ENCODE results near the gene CCDC170. TPM values are rescaled to one million over a fixed set of nuclear protein-coding genes. Genes with fewer than 3 reads are reported as not detected.
A peak's percentile ranks its signal among the peaks of the same experiment; 100 is the strongest.

CCDC170 gene
- total RNA-seq, 4 donors from 2014 or later: 1.5 to 6.2 (median 5.2) TPM; not detected in 1

DNA sequence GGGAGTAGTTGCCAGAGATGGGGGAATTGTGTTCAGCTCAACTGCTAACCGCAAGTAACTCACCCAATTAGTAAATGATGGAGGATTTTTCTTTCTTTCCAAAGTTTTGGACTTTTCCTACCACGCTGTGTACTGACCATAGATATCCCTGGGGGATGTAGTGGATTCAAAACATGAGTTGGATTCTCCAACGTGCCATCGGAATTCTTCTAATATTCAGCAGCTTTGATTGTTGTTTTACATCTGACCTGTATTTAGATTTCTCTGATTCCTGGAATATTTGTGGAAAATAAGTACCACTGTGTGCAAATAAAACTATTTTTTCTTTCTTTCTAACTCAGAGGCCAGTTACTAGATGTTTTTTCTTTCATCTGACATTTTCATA, 1.1 kb downstream of the CCDC170 start:
- Histone ChIP-seq H3K27ac (peak overlapping the region in 1 of 4 donors; percentile 58), H3K36me3 (no peaks in the 10 kb centered on the region), H3K9me3 (no peaks in the 10 kb centered on the region), H3K4me1 (peaks cover 0 to 16% (median 5%) of the 10 kb centered on the region in 4 donors), H3K4me3 (peak overlapping the region in 2 of 4 donors; percentile 55 to 63), H3K27me3 (peaks cover 50% of the 10 kb centered on the region)
- WGBS, 2 donors (ENCODE audit: low coverage in 1 of 2): 28 to 47% methylated on average over 3 to 4 of the region's 4 CpGs
- in situ Hi-C loops (cut with MboI; ENCODE audit: low pct_ligation_motif_present in 1 of 4, low pct_unique_long_range_greater_than_20kb in 1 of 4, low sequenced_read_pairs in 3 of 4): no loop called here
- intact Hi-C loops (cut with DNase I; ENCODE audit: low total_unique reads): no loop called here
- DNase-seq: no peak
- TF ChIP-seq POLR2AphosphoS5 (IDR thresholded peaks at IDR 0.05) (no peak), EP300 (IDR thresholded peaks at IDR 0.05; ENCODE audit: low read depth) (no peak), POLR2A (IDR thresholded peaks at IDR 0.05) (no peak)
- TF ChIP-seq, protein P1, sequence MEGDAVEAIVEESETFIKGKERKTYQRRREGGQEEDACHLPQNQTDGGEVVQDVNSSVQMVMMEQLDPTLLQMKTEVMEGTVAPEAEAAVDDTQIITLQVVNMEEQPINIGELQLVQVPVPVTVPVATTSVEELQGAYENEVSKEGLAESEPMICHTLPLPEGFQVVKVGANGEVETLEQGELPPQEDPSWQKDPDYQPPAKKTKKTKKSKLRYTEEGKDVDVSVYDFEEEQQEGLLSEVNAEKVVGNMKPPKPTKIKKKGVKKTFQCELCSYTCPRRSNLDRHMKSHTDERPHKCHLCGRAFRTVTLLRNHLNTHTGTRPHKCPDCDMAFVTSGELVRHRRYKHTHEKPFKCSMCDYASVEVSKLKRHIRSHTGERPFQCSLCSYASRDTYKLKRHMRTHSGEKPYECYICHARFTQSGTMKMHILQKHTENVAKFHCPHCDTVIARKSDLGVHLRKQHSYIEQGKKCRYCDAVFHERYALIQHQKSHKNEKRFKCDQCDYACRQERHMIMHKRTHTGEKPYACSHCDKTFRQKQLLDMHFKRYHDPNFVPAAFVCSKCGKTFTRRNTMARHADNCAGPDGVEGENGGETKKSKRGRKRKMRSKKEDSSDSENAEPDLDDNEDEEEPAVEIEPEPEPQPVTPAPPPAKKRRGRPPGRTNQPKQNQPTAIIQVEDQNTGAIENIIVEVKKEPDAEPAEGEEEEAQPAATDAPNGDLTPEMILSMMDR (IDR thresholded peaks at IDR 0.05): no peak

DNA sequence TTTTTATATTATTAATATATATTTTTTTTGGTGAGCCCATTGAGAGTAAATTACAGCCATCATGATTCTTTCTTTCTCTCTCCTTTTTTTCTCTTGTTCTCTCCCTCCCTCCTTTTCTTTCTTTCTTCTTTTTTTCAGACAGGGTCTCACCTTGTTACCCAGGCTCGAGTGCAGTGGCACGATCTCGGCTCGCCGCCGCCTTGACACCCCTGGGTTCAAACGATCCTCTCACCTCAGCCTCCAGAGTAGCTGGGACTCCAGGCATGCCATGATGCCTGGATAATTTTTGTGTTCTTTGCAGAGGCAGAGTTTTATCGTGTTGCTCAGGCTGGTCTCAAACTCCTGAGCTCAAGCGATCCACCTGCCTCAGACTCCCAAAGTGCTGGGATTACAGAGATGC, 1.6 kb downstream of the CCDC170 start:
- H3K27me3 ChIP-seq: peaks cover 50% of the 10 kb centered on the region
- no peak overlapping the region for H3K4me3 ChIP-seq
- H3K4me1 ChIP-seq: peaks cover 0 to 16% (median 5%) of the 10 kb centered on the region in 4 donors
- H3K9me3 ChIP-seq: no peaks in the 10 kb centered on the region
- intact Hi-C loops (cut with DNase I; ENCODE audit: low total_unique reads): no loop called here
- in situ Hi-C loops (cut with MboI; ENCODE audit: low pct_ligation_motif_present in 1 of 4, low pct_unique_long_range_greater_than_20kb in 1 of 4, low sequenced_read_pairs in 3 of 4): no loop called here
- H3K27ac ChIP-seq: no peak overlapping the region
- no peak for DNase-seq
- WGBS, 2 donors (ENCODE audit: low coverage in 1 of 2): 92% methylated on average over 3 to 9 of the region's 9 CpGs
- no peak for TF ChIP-seq EP300 (IDR thresholded peaks at IDR 0.05; ENCODE audit: low read depth)
- H3K36me3 ChIP-seq: no peaks in the 10 kb centered on the region

DNA sequence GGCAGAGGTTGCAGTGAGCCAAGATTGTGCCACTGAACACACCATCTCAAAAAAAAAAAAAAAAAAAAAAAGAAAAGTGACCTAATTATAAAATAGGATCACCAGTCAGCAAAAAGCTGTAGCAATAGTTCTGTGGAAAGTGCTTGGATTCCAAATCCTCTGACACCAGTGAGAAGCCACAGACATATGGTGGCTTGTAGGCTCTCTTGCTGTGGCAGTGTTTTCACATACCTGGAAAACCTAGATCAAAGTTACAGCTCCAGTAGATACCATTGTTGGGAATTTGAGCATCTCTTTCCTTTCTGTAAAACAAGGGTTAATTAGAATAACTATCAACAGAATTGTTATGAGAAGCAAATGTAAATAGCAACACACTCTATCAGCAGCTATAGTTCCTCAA, 4.1 kb downstream of the CCDC170 start:
- TF ChIP-seq POLR2AphosphoS5 (IDR thresholded peaks at IDR 0.05) (no peak), POLR2A (IDR thresholded peaks at IDR 0.05) (no peak), EP300 (IDR thresholded peaks at IDR 0.05; ENCODE audit: low read depth) (no peak)
- TF ChIP-seq, protein P1 (IDR thresholded peaks at IDR 0.05): no peak
- no peaks in the 10 kb centered on the region for H3K9me3 ChIP-seq
- H3K27me3 ChIP-seq: peaks cover 35% of the 10 kb centered on the region
- H3K4me3 ChIP-seq: no peak overlapping the region
- intact Hi-C loops (cut with DNase I; ENCODE audit: low total_unique reads): no loop called here
- H3K36me3 ChIP-seq: no peaks in the 10 kb centered on the region
- no peak for DNase-seq
- in situ Hi-C loops (cut with MboI; ENCODE audit: low pct_ligation_motif_present in 1 of 4, low pct_unique_long_range_greater_than_20kb in 1 of 4, low sequenced_read_pairs in 3 of 4): no loop called here
- H3K4me1 ChIP-seq: peaks cover 0 to 16% (median 5%) of the 10 kb centered on the region in 4 donors
- H3K27ac ChIP-seq: no peak overlapping the region

DNA sequence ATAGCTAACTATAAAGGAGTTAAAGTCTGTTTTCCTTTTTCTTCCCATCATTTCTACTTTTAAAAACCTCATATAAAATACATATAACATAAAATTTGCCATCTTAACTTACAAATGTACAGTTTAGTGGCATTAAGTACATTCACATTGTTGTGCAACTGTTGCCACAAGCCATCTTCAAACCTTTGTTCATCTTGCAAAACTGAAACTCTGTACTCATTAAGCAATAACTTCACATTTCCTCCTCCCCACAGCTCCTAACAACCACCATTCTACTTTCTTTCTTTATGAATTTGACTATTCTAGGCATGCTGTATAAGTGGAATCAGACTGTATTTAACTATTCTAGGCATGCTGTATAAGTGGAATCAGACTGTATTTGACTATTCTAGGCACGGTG, 4.5 kb downstream of the CCDC170 start:
- Histone ChIP-seq H3K4me1 (peaks cover 0 to 15% (median 5%) of the 10 kb centered on the region in 4 donors), H3K4me3 (no peak overlapping the region), H3K36me3 (no peaks in the 10 kb centered on the region), H3K27me3 (peaks cover 31% of the 10 kb centered on the region), H3K9me3 (no peaks in the 10 kb centered on the region), H3K27ac (no peak overlapping the region)
- in situ Hi-C loops (cut with MboI; ENCODE audit: low pct_ligation_motif_present in 1 of 4, low pct_unique_long_range_greater_than_20kb in 1 of 4, low sequenced_read_pairs in 3 of 4): no loop called here
- 57 to 83% methylated on average over 1 of the region's 1 CpG for WGBS, 2 donors (ENCODE audit: low coverage in 1 of 2)
- TF ChIP-seq POLR2A (IDR thresholded peaks at IDR 0.05) (no peak), POLR2AphosphoS5 (IDR thresholded peaks at IDR 0.05) (no peak), EP300 (IDR thresholded peaks at IDR 0.05; ENCODE audit: low read depth) (no peak)
- TF ChIP-seq, protein P1 (IDR thresholded peaks at IDR 0.05): no peak
- DNase-seq: no peak
- intact Hi-C loops (cut with DNase I; ENCODE audit: low total_unique reads): no loop called here

DNA sequence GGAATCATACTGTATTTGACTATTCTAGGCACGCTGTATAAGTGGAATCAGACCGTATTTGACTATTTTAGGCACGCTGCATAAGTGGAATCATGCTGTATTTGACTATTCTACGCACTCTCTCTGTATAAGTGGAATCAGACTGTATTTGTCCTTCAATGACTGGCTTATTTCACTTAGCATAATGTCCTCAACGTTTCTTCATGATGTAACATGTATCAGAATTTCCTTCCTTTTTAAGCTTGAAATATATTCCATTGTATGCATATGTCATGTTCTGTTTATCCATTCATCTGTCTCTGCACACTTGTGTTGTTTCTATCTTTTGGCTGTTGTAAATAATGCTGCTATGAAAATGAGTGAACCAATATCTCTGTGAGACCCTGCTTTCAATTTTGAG, 5.7 kb downstream of the CCDC170 start:
- Histone ChIP-seq H3K36me3 (no peaks in the 10 kb centered on the region), H3K27me3 (peaks cover 19% of the 10 kb centered on the region), H3K4me1 (peaks cover 0 to 3% (median 2%) of the 10 kb centered on the region in 4 donors), H3K27ac (no peak overlapping the region), H3K9me3 (no peaks in the 10 kb centered on the region), H3K4me3 (no peak overlapping the region)
- intact Hi-C loops (cut with DNase I; ENCODE audit: low total_unique reads): no loop called here
- DNase-seq: no peak
- no peak for TF ChIP-seq POLR2A (IDR thresholded peaks at IDR 0.05)
- TF ChIP-seq, protein P1 (IDR thresholded peaks at IDR 0.05): no peak
- no peak for TF ChIP-seq EP300 (IDR thresholded peaks at IDR 0.05; ENCODE audit: low read depth)
- TF ChIP-seq POLR2AphosphoS5 (IDR thresholded peaks at IDR 0.05): no peak
- in situ Hi-C loops (cut with MboI; ENCODE audit: low pct_ligation_motif_present in 1 of 4, low pct_unique_long_range_greater_than_20kb in 1 of 4, low sequenced_read_pairs in 3 of 4): no loop called here
- 20 to 73% methylated on average over 1 to 5 of the region's 5 CpGs for WGBS, 2 donors (ENCODE audit: low coverage in 1 of 2)
